ENCODE results near the gene CHD2. TPM values are rescaled to one million over a fixed set of nuclear protein-coding genes. Genes with fewer than 3 reads are reported as not detected.
A peak's percentile ranks its signal among the peaks of the same experiment; 100 is the strongest.
"Not testable (repeated sequence)": the region's sequence is repeated elsewhere in the genome, so short reads cannot be mapped to it uniquely, and the experiment has no call there.

The CHD2 gene
- total RNA-seq, 1 donor = 76.7 TPM

DNA sequence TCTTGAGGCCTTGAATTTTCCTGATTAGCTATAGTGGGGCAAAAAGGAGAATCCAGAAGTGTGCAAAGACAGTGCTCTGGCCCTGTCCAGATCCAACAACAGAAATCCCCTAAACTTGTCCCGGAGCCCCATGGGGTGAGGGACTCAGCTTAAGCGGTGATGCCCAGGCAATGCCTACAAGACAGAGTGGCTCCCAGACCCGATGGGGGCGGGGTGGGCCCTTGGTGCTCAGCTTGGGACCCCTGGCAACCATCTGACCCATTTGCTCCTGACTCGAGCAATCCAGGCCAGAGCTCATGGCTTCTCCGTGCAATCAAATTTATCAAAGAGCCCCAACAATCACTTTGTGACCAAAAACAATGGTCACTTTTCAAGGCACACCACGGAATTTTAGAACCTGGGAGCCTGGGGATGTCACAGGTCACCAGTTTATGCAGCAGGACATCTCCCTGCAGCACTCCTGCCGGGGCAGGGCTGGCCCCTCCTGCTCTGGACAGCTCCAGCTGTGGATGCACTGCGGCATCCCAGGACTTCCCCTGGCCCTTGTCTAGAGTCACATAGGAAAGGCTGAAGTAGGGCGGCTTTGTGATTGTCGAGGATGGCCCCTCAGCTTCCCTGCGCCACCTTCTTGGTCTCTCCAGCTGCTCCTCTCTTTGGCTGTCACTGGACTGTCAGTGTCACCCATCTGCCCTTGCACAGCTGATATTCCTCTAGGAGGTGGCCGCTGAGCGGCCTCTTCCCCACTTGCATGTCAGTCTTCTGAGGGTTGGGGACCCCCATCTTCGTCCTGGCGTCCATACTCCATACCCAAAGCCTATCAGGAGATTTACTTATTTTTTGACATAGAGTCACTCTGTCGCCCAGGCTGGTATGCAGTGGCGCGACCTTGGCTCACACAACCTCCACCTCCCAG is 160.5 kb downstream of the CHD2 start:
- DNase-seq (ENCODE audit: low read depth in 2 of 3, low spot score in 2 of 3) = no peak

DNA sequence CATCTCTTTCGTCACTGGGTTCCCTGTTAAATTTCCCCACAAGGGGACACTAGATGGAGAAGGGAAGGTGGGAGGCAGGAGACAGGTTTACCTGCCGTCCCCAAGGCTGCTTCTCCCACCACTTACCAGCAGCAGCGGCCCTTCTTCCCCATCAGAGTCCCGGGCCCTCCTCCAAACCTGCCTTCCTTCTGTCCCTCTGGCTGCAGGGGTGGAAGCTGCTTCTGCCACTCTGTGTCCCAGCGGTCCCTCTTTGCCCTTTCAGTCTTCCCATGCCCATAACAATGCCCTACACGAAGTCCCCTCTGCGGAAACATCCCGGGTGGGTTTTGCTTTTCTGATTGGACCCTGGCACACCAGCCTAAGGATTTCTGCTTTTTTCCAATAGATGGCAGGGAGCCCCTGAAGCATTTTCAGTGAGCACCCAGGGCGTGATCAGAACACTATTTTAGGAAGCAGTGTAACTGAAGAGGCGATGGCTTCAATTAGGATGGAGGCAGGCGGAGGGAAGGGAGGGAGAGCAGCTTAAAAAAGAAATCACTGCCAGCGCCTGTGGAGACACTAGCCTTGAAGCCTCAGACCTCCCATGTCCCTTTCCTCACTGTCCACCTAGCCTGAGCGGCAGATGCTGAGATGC is 162.6 kb downstream of the CHD2 start:
- not testable (repeated sequence) for DNase-seq (ENCODE audit: low read depth in 2 of 3, low spot score in 2 of 3)

DNA sequence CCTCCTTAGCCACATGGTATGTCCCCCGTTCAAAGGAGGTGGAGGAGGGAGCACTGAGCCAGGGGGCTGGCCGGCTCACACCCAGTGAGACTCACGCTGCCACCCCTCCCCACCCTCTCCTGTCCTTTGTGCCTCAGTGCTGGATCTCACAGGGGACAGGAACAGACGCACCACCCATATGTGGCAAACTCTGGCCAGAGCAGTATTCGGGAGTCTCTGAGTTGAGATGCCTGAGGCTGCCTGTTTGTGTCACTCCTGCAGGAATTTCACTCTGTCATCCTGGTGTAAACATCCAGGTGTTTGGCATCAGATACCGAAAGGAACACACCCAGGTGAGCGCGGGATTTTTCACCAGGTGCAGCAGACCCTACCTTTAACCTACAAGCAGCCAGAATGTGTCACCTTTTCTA is 163.1 kb downstream of the CHD2 start:
- DNase-seq (ENCODE audit: low read depth in 2 of 3, low spot score in 2 of 3) = no peak

DNA sequence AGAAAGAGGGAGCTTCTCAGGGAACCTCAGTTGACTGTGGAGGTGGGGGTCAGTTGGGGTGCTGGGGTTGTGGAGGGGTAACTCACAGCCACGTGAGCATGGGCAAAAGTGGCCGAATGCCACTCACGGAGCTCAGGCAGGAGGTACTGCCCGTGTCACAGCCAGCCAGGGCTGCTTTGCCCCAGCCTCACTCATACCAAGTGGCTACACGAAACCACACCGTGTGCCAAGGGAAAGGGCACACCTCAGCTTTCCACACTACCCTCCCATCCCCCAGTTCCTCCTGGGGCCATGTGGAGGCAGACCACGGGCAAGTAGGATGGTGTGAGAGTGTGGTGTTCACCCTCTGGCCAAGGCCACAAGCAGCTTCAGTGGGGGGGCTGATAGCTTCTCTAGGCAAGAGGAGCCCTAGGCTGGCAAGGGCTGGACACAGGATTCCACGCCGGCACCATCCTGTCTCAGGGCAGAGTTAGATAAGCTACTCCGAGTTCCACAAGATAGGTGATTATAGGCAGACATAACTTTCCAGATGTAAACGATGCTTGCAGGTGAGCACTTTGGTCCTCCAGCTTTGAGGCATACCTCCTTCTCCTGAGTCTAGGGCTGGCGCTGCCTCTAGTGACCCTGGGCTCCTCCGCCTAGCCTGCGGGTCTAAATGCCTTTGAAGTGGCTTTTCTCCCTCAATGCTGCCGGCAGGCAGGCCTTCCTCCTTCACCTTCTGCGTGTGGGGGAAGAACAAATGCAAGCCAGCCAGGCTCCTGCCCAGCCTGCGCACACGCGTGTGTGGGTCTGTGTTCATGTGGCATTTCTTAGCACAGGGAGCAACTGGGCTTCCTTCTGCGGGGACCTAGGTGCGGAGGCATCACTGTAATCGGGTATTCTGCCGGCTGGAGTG is 163.9 kb downstream of the CHD2 start:
- DNase-seq (ENCODE audit: low read depth in 2 of 3, low spot score in 2 of 3) = no peak

DNA sequence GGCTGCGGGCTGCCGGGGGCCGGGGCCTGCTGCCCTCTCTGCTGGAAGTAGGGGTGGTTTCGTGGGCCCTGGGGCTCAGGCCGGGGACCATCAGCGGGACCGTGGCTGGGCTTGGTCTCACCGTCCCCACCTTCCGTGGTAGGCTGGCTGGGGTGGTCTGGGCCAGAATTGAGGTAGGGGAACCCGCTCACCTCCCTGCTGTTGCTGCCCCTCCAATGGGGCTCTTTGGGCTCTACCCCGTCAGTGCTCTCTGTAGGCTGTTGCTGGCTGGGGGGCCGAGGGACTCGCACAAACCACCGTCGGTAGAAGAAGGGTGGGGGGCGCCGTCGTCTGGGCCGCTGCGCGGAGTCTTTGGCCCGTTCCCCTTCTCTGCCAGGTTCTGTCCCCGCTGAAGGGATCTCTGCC is 165.5 kb downstream of the CHD2 start:
- DNase-seq (ENCODE audit: low read depth in 2 of 3, low spot score in 2 of 3) = no peak

DNA sequence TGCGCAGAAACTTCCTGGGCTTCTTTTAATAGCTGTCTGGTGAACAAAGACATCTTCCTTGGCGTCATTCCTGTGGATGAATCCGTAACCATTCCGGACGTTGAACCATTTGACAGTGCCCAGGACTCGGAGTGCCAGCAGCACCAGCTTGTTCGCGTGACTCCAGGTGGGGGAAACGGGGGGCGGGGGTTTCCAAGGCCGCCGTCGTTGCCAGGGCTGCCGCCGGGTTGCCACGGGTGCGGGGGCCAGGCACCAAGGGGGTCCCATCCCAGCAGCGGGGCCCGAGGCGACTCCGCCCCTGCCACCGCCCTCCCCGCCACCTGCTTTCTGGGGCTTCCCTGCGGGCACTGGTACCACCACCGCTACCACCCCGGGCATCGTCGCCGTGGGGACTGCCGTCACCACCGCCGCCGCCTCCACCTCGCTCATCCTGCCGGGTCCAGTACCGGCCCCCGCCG is 166.1 kb downstream of the CHD2 start:
- DNase-seq (ENCODE audit: low read depth in 2 of 3, low spot score in 2 of 3) = no peak

DNA sequence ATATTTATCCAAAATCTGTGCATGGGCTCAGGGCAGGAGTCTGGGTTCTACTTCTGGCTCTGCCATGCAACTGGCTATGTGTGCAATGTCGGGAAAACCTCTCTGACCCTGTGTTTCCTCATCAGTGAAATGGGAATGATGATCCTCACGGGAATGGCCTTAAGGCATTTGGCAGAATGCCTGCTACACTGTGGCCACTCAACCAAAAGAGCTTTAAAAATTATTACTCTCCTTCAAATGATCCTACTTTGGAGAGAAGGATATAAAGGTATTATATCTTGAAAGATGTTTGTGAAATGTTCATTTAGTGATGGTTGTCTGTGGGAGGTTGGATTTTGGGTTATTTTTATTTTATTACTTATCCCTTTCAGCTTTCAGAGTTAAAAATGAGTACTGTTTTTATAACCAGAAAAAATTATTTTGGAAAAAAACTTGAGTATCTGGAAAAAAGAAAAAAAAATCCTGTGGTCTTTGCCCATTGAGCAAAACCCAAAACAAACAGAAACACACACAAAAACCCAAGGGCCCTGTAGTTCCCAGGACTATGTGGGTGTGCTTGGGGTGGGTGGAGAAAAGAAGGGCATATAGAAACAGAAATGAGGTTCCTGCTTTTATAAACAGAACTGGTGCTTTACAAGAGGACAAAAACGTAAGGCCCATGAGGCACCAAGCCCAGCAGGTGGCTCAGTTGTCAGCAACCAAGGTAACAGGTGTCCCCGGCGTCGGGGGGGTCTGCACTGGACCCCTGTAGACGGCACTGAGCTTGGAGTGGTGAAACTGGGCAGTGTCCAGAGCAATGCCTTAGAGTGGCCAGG is 166.9 kb downstream of the CHD2 start:
- no peak for DNase-seq (ENCODE audit: low read depth in 2 of 3, low spot score in 2 of 3)

DNA sequence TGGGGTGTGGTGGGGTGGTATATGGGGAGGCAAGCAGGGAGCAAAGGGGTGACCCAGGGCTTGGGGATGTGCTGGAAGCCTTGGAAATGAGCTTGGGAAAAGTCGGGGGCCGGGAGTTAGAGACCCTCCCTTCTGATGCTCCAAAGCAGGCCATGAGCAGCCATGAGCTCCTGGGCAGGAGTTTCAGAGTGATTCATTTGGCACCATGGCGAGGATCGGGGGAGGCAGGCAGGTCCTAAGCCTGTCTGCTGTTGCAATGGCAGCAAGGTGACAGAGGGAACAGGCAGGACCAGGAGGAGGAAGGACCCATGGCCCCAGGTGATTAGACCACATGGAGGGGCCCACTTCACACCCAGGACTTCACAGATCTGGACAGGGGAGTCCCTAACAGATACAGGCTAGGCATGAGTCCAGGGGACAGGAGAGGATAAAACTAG is 167.5 kb downstream of the CHD2 start:
- no peak for DNase-seq (ENCODE audit: low read depth in 2 of 3, low spot score in 2 of 3)

DNA sequence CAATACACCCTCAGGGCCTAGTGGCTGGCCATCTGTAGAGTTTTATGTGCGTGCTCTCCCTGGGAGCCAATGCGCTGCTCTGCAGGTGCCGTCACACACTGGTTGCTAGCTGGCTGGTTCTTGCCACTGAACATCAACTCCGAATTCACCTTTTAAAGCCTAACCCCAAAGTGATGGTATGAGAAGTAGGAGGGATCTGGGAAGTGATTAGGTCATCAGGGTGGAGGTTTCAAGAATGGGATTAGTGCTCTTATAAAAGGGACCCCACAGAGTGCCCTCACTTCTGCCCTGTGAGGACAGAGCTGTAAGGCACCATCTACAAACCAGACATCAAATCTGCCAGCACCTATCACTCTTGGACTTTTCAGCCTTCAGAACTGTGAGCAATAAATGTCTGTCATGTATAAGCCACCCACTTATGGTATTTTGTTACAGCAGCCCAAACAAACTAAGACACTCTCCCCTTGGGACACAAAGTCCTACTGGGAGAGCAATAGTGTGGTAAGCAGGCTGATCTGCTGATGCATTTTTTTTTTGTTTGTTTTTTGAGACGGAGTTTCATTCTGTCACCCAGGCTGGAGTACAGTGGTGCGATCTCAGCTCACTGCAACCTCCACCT is 168.6 kb downstream of the CHD2 start:
- no peak for DNase-seq (ENCODE audit: low read depth in 2 of 3, low spot score in 2 of 3)

DNA sequence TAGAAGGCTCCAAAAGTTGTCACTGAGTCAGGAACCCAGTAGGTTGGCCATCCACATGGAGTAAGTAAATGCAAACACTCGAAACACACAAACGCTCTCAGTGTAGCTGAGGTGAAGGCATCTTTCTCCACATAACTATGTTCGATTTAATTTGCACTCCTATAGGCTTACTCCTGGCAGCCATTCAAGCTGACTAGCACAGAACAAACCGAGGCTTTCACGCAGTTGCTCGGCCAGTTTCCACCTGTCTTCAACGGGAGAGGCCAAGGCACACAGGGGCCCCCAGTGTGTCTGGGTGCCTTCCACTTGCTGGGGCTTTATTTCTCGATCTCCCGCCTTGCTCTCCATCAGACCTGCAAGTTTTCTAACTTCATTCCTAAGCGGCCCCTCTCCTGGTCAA is 170.0 kb downstream of the CHD2 start:
- no peak for DNase-seq (ENCODE audit: low read depth in 2 of 3, low spot score in 2 of 3)

DNA sequence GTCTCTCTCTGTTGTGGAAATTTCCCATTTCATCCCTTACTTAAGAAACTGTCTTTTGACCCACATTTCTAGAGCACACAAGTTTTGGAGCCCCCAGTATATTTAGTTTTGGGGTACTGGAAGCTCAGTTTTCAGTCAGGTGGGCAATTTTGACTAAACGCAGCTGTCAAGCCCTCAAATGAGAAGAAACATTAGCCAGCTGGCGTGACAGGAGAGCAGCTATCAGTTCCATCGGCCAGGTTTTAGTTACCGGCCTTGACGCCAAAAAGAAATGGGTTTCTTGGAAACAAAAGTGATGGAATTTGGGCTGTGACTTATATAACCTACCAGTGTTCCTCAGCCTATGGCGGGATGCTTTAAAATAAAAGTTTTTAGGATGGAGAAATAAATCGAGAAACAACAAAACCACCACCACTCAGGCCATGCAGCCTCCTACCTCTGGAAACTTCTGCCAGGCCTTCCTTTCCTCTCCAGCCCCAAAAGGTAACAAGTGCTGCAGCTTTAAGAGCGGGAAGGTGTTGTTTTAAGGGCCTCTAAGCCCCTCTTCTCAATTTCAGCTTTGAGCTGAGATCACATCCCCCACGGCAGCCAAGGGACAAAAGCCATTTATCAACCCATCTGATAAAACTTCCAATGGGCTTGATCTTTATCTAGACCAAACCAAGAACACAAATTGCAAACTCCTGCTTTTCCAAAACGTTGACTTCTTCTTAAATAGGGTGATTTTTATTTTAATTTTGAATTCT is 170.6 kb downstream of the CHD2 start:
- no peak for DNase-seq (ENCODE audit: low read depth in 2 of 3, low spot score in 2 of 3)

DNA sequence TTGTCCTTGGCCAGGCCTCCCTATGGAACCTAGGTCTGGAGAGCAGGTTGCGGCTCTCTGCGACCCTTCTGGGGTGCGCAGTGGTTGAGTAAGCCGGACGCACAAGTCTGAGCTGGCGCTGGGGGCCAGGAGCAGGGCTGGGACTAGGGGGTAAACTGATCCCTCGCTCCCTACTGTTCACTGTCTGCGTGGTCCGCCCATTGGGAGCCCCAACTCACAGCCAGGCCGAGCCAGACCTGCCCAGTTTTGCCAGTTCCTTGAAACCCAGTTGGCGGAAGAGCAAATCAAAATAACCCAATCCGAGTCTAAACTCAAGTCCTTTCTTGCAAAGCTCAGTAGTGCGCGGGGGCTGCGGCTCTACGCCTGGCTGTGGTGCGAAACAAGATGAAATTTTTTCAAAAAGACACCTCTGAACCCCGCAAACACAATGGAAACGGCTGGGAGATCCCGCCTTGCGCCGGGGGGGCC is 171.4 kb downstream of the CHD2 start:
- DNase-seq (ENCODE audit: low read depth in 2 of 3, low spot score in 2 of 3) = no peak

DNA sequence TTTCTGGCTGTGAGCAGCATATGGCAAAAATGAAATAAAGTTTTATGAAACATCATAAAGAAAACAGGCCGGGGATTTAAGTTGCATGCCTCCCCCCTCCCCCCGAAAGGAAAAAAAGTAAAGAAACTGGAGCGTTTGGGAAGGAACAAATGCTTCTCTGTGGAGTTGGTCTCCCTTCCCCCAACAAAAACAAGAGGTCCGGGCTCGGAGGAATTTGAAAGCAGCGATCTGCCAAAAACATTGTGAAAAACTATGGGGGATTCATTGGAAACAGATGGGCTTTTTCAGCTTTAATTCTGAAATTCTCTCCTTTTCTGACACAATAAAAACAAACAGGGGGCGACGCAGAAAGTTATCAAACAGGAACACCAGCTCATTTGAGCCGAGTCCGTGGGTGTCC is 171.9 kb downstream of the CHD2 start:
- DNase-seq (ENCODE audit: low read depth in 2 of 3, low spot score in 2 of 3) = no peak

DNA sequence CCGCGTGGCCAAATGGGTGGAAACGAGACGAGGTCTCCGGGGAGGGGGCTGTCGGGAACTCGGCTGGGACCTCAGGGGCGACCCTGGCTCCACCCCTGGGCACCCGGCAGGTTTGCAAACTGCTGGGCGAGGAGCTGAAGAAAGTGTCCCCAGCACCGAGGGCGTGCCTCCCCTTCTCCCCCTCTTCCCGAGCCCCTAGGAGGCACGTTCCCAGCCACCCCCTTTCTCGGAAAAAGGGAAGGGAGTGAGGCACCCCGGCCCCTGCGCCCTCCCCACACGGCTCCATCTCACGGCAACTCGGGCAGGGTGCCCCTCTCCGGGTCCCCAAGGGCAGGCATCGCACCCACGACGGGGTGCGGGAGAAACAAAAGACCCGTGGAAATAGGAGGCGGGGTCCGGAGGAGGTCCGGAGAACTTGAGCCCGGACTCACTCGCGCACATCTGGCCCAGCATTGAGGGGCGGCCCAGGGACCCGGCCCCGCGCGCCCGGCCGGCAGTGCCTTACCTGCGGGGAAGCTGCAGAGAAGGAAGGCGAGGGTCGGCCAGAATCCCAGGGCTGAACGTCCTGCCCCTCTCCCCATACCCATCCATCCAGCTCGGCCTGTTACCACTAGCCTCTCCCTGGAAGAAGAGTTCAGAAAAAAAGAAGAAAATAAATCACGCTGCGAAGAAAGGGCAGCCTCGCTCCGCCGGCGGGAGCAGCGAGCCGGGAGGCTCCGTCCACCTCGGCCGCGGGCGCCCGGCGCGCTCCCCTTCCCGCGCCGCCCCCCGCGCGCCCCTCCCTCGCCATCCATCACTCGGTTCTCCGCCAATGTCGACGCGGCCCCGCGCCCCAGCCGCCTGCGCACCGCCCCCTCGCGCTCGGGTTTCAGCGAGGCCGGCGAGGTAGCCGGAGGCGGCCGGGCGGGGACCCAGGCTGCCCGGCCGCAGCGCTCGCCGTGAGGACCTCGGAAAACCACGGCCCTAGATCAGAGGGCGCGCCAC is 172.6 kb downstream of the CHD2 start:
- DNase-seq (ENCODE audit: low read depth in 2 of 3, low spot score in 2 of 3) = peak in 2 of 3 donors; percentile 28 to 34

DNA sequence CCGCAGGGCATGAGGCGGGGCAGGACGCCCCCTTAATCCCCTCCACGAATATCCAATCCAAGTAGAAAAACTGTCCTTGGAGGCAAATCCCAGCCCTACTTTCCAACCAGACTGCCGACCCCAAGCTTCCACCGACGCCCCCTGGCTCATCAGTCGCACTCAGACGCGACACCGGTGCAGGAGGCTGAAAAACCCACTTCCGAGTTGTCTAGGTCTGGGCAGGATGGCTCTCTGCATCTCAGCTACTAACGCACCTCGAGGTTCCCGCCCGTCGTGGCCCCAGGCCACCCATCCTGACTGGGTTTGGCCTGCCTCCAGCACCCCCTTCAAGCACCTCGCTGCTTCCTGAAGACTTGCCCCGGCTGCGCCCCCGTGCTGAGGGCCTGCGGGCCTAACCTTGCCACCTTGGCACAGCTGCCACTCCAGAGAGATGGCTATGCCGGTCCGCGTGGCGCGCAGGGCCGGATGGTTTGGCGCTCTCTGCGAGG is 173.4 kb downstream of the CHD2 start:
- DNase-seq (ENCODE audit: low read depth in 2 of 3, low spot score in 2 of 3) = peak in 2 of 3 donors; percentile 31 to 57

DNA sequence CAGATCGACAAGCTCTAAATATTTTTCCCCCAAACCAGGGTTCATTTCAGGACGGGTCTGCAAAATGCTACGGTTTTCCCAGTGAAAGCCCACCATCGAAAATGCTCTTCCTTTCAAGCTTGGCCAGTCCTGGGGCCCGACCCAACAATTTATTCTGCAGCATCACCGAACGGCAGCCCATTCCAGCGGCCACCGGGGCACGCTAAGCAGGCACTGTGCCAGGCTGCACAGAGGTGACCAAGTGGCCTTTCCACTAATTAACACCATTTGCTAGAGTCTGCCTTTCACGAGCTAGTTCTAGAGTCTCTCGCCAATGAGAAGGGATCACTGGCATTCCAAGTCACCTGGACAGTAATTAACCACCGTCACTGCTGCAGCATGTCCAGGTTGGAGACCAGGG is 174.5 kb downstream of the CHD2 start:
- DNase-seq (ENCODE audit: low read depth in 2 of 3, low spot score in 2 of 3) = no peak

DNA sequence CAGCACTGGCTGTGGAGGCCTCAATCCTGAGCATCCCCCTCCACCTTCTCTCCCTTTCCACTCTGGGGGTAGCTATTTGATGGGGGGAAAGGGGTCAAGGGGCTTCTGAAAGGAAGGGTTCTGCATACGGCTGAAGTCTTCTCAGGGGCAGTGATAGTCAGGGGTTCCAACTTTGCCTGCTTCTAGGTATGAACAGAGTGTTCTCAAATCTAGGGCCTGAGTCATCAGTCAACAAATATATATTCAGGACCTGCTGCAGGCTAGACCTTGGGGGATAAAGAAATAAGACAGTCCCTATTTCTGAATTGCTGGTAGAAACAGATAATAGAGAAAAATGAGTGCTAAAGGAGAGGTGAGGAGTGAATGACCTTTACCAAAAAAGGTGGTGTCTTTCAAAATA is 176.1 kb downstream of the CHD2 start:
- no peak for DNase-seq (ENCODE audit: low read depth in 2 of 3, low spot score in 2 of 3)

DNA sequence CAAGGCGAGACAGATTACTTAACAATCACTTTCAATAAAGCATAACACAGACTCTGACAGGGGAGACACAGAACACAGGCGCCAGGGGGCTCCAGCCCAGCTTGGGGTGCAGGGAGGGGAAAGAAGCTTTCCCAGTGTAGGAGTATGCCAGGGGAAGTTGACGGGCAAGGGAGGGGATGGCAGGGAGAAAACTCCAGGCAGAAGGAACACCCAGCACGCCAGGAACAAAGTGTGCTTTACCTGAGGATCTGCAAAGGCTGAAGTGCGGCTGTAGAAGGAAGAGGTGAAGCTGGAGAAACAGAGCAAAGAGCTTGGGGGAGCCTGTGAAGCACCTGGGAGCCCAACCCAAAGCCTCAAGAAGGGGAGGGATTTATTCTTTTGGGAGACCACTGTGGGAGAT is 176.8 kb downstream of the CHD2 start:
- no peak for DNase-seq (ENCODE audit: low read depth in 2 of 3, low spot score in 2 of 3)
